ENCODE data around the gene RASGRF1. TPM values are rescaled to one million over a fixed set of nuclear protein-coding genes. Genes with fewer than 3 reads are reported as not detected.

The RASGRF1 gene
- total RNA-seq, 3 donors from 2014 or later, result 0.22 to 0.35 TPM; not detected in 1

- no peaks in the 10 kb centered on the region for H3K4me1 ChIP-seq (ENCODE audit: low read depth)
- DNase-seq (no peak), ATAC-seq (no peak)
- no peaks in the 10 kb centered on the region for H3K36me3 ChIP-seq (ENCODE audit: low read depth)
- no peaks in the 10 kb centered on the region for H3K9me3 ChIP-seq
- H3K4me3 ChIP-seq, result no peak overlapping the region
- no peak for TF ChIP-seq CTCF (IDR thresholded peaks at IDR 0.05)
- intact Hi-C loops (cut with DNase I, micrococcal nuclease), result loop anchor here in 1 of 2 donors (10.0 kb wide), 1 partner anchor 148 kb away; no protein-coding TSS in a partner anchor
These were observed 54.3 kb downstream of the RASGRF1 start for GRCh38 chr15:79036323-79036722.

- TF ChIP-seq CTCF (IDR thresholded peaks at IDR 0.05), result no peak
- intact Hi-C loops (cut with DNase I, micrococcal nuclease), result loop anchor here in 1 of 2 donors (10.0 kb wide), 1 partner anchor 149 kb away; no protein-coding TSS in a partner anchor
- Histone ChIP-seq H3K4me3 (no peak overlapping the region), H3K36me3 (ENCODE audit: low read depth) (no peaks in the 10 kb centered on the region), H3K4me1 (ENCODE audit: low read depth) (no peaks in the 10 kb centered on the region), H3K9me3 (no peaks in the 10 kb centered on the region)
- ATAC-seq, result no peak
- no peak for DNase-seq
These were observed 54.8 kb downstream of the RASGRF1 start for GRCh38 chr15:79035814-79036213.

- Histone ChIP-seq H3K9me3 (no peaks in the 10 kb centered on the region), H3K4me1 (ENCODE audit: low read depth) (no peaks in the 10 kb centered on the region), H3K4me3 (no peak overlapping the region), H3K36me3 (ENCODE audit: low read depth) (no peaks in the 10 kb centered on the region)
- intact Hi-C loops (cut with DNase I, micrococcal nuclease), result loop anchor here in 1 of 2 donors (10.0 kb wide), 1 partner anchor 150 kb away; no protein-coding TSS in a partner anchor
- ATAC-seq (no peak), DNase-seq (no peak)
- no peak for TF ChIP-seq CTCF (IDR thresholded peaks at IDR 0.05)
These were observed 55.4 kb downstream of the RASGRF1 start for GRCh38 chr15:79035111-79035601.

GRCh38 chr15:79034284-79034683 lies 56.3 kb downstream of the RASGRF1 start:
- intact Hi-C loops (cut with DNase I, micrococcal nuclease), result loop anchor here in 1 of 2 donors (10.0 kb wide), 1 partner anchor 151 kb away; no protein-coding TSS in a partner anchor

GRCh38 chr15:79032656-79033055 lies 57.9 kb downstream of the RASGRF1 start:
- Histone ChIP-seq H3K36me3 (ENCODE audit: low read depth) (no peaks in the 10 kb centered on the region), H3K4me1 (ENCODE audit: low read depth) (no peaks in the 10 kb centered on the region), H3K4me3 (no peak overlapping the region), H3K9me3 (no peaks in the 10 kb centered on the region)
- intact Hi-C loops (cut with DNase I, micrococcal nuclease), result loop anchor here in 1 of 2 donors (10.0 kb wide), 1 partner anchor 152 kb away; no protein-coding TSS in a partner anchor
- no peak for ATAC-seq
- TF ChIP-seq CTCF (IDR thresholded peaks at IDR 0.05), result no peak
- DNase-seq, result no peak

More at GRCh38 chr15:79034284-79034683, 56.3 kb downstream of the RASGRF1 start:
- DNase-seq, result no peak
- no peak overlapping the region for H3K4me3 ChIP-seq
- no peaks in the 10 kb centered on the region for H3K4me1 ChIP-seq (ENCODE audit: low read depth)
- no peak for TF ChIP-seq CTCF (IDR thresholded peaks at IDR 0.05)
- no peak for ATAC-seq
- H3K36me3 ChIP-seq (ENCODE audit: low read depth), result no peaks in the 10 kb centered on the region
- H3K9me3 ChIP-seq, result no peaks in the 10 kb centered on the region
